Tibial nerve (tissue), 4 donors: Measurements from ENCODE around the gene RHBDL1. TPM values are rescaled to one million over a fixed set of nuclear protein-coding genes. Genes with fewer than 3 reads are reported as not detected.

Experiments
- DNase-seq, 2 donors: peaks; one replicate each; pipeline ENCODE4 v3.0.0-alpha.2; 2019; ENCODE audit warnings: low spot score in 2 of 2
- H3K27ac ChIP-seq, 4 donors: fragments of 200-600 bp; sonication (generic) in 3 of 4; one replicate each; pipeline ENCODE4 v1.5.1; 2017 to 2019; ENCODE audit warnings: mild to moderate bottlenecking in 1 of 4
- H3K27me3 ChIP-seq, 2 donors: fragments of 200-600 bp; sonication (generic) in 1 of 2; one replicate each; pipeline versions ENCODE4 v1.5.1 to v1.6.0; 2017 to 2019
- H3K36me3 ChIP-seq, 3 donors: fragments of 200-600 bp; sonication (generic); one replicate each; pipeline ENCODE4 v1.5.1; 2018 to 2019
- H3K4me1 ChIP-seq, 4 donors: fragments of 200-600 bp; sonication (generic) in 3 of 4; one replicate each; pipeline ENCODE4 v1.5.1; 2017 to 2019
- H3K4me3 ChIP-seq, 4 donors: fragments of 200-600 bp; sonication (generic) in 3 of 4; one replicate each; pipeline ENCODE4 v1.5.1; 2017 to 2019; ENCODE audit warnings: mild to moderate bottlenecking in 1 of 4, moderate library complexity in 1 of 4
- H3K9me3 ChIP-seq, 4 donors: fragments of 200-600 bp; sonication (generic) in 3 of 4; one replicate each; pipeline ENCODE4 v1.5.1; 2017 to 2019
- CTCF ChIP-seq, 5 experiments: fragments of 200-600 bp in 3 of 5; fragments of 450-650 bp in 2 of 5; sonication (generic) in 3 of 5; IDR thresholded peaks; one replicate each; pipeline ENCODE4 v1.5.1; 2016 to 2019; ENCODE audit warnings: antibody characterized with exemption in 5 of 5, mild to moderate bottlenecking in 3 of 5, moderate library complexity in 2 of 5
- EP300 ChIP-seq, 2 donors: sonication (generic); formaldehyde crosslinking; IDR thresholded peaks; one replicate each; pipeline ENCODE4 v1.6.1; 2017; ENCODE audit warnings: antibody characterized with exemption in 2 of 2, mild to moderate bottlenecking in 1 of 2
- POLR2A ChIP-seq, 2 donors: fragments of 450-650 bp; IDR thresholded peaks; one replicate each; pipeline ENCODE4 v1.6.1; 2017; ENCODE audit warnings: antibody characterized with exemption in 2 of 2, mild to moderate bottlenecking in 2 of 2, moderate library complexity in 2 of 2
- WGBS, 2 donors: methylation state at CpG; one replicate each; pipeline ENCODE4 v1.1.5; 2018; 5-methylcytosine and 5-hydroxymethylcytosine counted together
- total RNA-seq, 4 donors: library from RNA; depleted of rRNA; stranded (reverse); fragments of >200 nt; gene quantifications; one replicate each; pipeline ENCODE4 v1.1.0, GENCODE V29; 2016

The RHBDL1 gene
- total RNA-seq, 4 donors from 2014 or later: 0.90 to 3.5 (median 1.9) TPM

- Histone ChIP-seq H3K9me3 (no peaks in the 10 kb centered on the region), H3K4me1 (peaks cover 0 to 36% (median 19%) of the 10 kb centered on the region in 4 donors), H3K4me3 (peak overlapping the region in 2 of 4 donors; percentile 15 to 33), H3K27me3 (no peaks in the 10 kb centered on the region), H3K36me3 (peaks cover 0 to 38% (median 0%) of the 10 kb centered on the region in 3 donors), H3K27ac (peak overlapping the region in 2 of 4 donors; percentile 17 to 48)
- TF ChIP-seq POLR2A (IDR thresholded peaks at IDR 0.05): no peak
- no peak for TF ChIP-seq EP300 (IDR thresholded peaks at IDR 0.05)
- no peak for TF ChIP-seq CTCF (IDR thresholded peaks at IDR 0.05)
- no peak for DNase-seq
- 17 to 28% methylated on average over 14 to 18 of the region's 25 CpGs for WGBS, 2 donors
Observed at GRCh38 chr16:675884-676564, 553 bp downstream of the RHBDL1 start.

GRCh38 chr16:676565-676902 is 1.1 kb downstream of the RHBDL1 start:
- no peak overlapping the region for H3K4me3 ChIP-seq
- TF ChIP-seq POLR2A (IDR thresholded peaks at IDR 0.05) (no peak), CTCF (IDR thresholded peaks at IDR 0.05) (no peak), EP300 (IDR thresholded peaks at IDR 0.05) (no peak)
- peaks cover 0 to 41% (median 24%) of the 10 kb centered on the region in 4 donors for H3K4me1 ChIP-seq
- no peak for DNase-seq
- H3K27ac ChIP-seq: no peak overlapping the region
- H3K36me3 ChIP-seq: peaks cover 0 to 37% (median 0%) of the 10 kb centered on the region in 3 donors
- WGBS, 2 donors: 79 to 86% methylated on average over 18 to 20 of the region's 21 CpGs
- no peaks in the 10 kb centered on the region for H3K9me3 ChIP-seq
- no peaks in the 10 kb centered on the region for H3K27me3 ChIP-seq

GRCh38 chr16:676913-677312 is 1.4 kb downstream of the RHBDL1 start:
- no peak for DNase-seq
- Histone ChIP-seq H3K36me3 (peaks cover 0 to 37% (median 3%) of the 10 kb centered on the region in 3 donors), H3K27me3 (no peaks in the 10 kb centered on the region), H3K9me3 (no peaks in the 10 kb centered on the region), H3K4me1 (peaks cover 0 to 45% (median 28%) of the 10 kb centered on the region in 4 donors), H3K4me3 (no peak overlapping the region), H3K27ac (no peak overlapping the region)
- no peak for TF ChIP-seq EP300 (IDR thresholded peaks at IDR 0.05)
- 73 to 82% methylated on average over 18 to 21 of the region's 23 CpGs for WGBS, 2 donors

- DNase-seq: no peak
- TF ChIP-seq EP300 (IDR thresholded peaks at IDR 0.05) (no peak), POLR2A (IDR thresholded peaks at IDR 0.05) (no peak), CTCF (IDR thresholded peaks at IDR 0.05) (no peak)
- 58 to 62% methylated on average over 30 to 42 of the region's 57 CpGs for WGBS, 2 donors
- Histone ChIP-seq H3K4me3 (no peak overlapping the region), H3K4me1 (peaks cover 0 to 51% (median 32%) of the 10 kb centered on the region in 4 donors), H3K27me3 (no peaks in the 10 kb centered on the region), H3K9me3 (no peaks in the 10 kb centered on the region), H3K36me3 (peaks cover 0 to 37% (median 9%) of the 10 kb centered on the region in 3 donors), H3K27ac (no peak overlapping the region)
Observed at GRCh38 chr16:677316-678190, 2.1 kb downstream of the RHBDL1 start.

- no peak overlapping the region for H3K27ac ChIP-seq
- WGBS, 2 donors: 78 to 90% methylated on average over 3 to 21 of the region's 21 CpGs
Observed at GRCh38 chr16:678209-678857, 2.9 kb downstream of the RHBDL1 start.

More at GRCh38 chr16:678209-678857, 2.9 kb downstream of the RHBDL1 start:
- Histone ChIP-seq H3K9me3 (no peaks in the 10 kb centered on the region), H3K4me1 (peaks cover 0 to 59% (median 40%) of the 10 kb centered on the region in 4 donors), H3K36me3 (peaks cover 0 to 37% (median 15%) of the 10 kb centered on the region in 3 donors), H3K4me3 (no peak overlapping the region), H3K27me3 (no peaks in the 10 kb centered on the region)
- DNase-seq: no peak
- no peak for TF ChIP-seq CTCF (IDR thresholded peaks at IDR 0.05)
- no peak for TF ChIP-seq POLR2A (IDR thresholded peaks at IDR 0.05)
- no peak for TF ChIP-seq EP300 (IDR thresholded peaks at IDR 0.05)
